Testis (tissue), 3 donors: Measurements from ENCODE around the gene STEEP1. TPM values are rescaled to one million over a fixed set of nuclear protein-coding genes. Genes with fewer than 3 reads are reported as not detected.
"Not testable (repeated sequence)": the region's sequence is repeated elsewhere in the genome, so short reads cannot be mapped to it uniquely, and the experiment has no call there.

ENCODE experiments used
- DNase-seq: peaks from one replicate; pipeline ENCODE4 v3.0.0-alpha.2; 2019
- H3K27ac ChIP-seq, 2 donors: fragments of 200-600 bp; sonication (generic); one replicate each; pipeline ENCODE4 v1.5.1; 2019
- H3K27me3 ChIP-seq: fragments of 200-600 bp; sonication (generic); one replicate; pipeline ENCODE4 v1.5.1; 2019
- H3K36me3 ChIP-seq: fragments of 200-600 bp; sonication (generic); one replicate; pipeline ENCODE4 v1.5.1; 2017; ENCODE audit warnings: low read depth; ENCODE audit errors: missing control alignments
- H3K4me1 ChIP-seq: fragments of 200-600 bp; sonication (generic); one replicate; pipeline ENCODE4 v1.5.1; 2019
- H3K4me3 ChIP-seq, 2 donors: fragments of 200-600 bp; sonication (generic); one replicate each; pipeline ENCODE4 v1.5.1; 2017 to 2019
- H3K9me3 ChIP-seq: fragments of 200-600 bp; sonication (generic); one replicate; pipeline ENCODE4 v1.5.1; 2017
- CTCF ChIP-seq, 3 experiments: fragments of 450-650 bp in 2 of 3; fragments of 200-600 bp in 1 of 3; sonication (generic) in 1 of 3; IDR thresholded peaks; one replicate each; pipeline ENCODE4 v1.5.1; 2016 to 2019; ENCODE audit warnings: antibody characterized with exemption in 3 of 3, mild to moderate bottlenecking in 2 of 3, moderate library complexity in 1 of 3
- POLR2A ChIP-seq: fragments of 450-650 bp; IDR thresholded peaks from one replicate; pipeline ENCODE4 v1.6.1; 2017; ENCODE audit warnings: antibody characterized with exemption, mild to moderate bottlenecking, moderate library complexity
- WGBS, 2 donors: methylation state at CpG; one replicate each; pipeline ENCODE4 v1.1.5; 2018; 5-methylcytosine and 5-hydroxymethylcytosine counted together
- intact Hi-C: fragments of 100-400 bp; cut with DNase I; formaldehyde crosslinking; loops from one replicate; pipeline ENCODE4 v1.15.1; 2023; ENCODE audit warnings: low total_unique reads
- polyA plus RNA-seq: library from polyadenylated mRNA; stranded (reverse); fragments of 350-450 nt; fragmentation: Illumina TruSeq; extraction: RNeasy Lipid Tissue Mini Kit (QIAGEN cat#74804); gene quantifications from one replicate; pipeline ENCODE4 v1.2.3, GENCODE V29; 2014; ENCODE audit warnings: low read depth, low replicate concordance; ENCODE audit not compliant: insufficient read depth
- total RNA-seq, 2 donors: library from RNA; depleted of rRNA; stranded (reverse); fragments of >200 nt; gene quantifications; one replicate each; pipeline ENCODE4 v1.2.3, GENCODE V29; 2016

The STEEP1 gene
- total and polyA plus RNA-seq, 3 donors from 2014 or later = 24.8 to 43.4 (median 41.9) TPM

- TF ChIP-seq CTCF (IDR thresholded peaks at IDR 0.05) = no peak
- no peak for TF ChIP-seq POLR2A
- Histone ChIP-seq H3K4me3 (no peak overlapping the region), H3K4me1 (no peaks in the 10 kb centered on the region), H3K27ac (no peak overlapping the region), H3K9me3 (no peaks in the 10 kb centered on the region), H3K36me3 (no peaks in the 10 kb centered on the region), H3K27me3 (no peaks in the 10 kb centered on the region)
- WGBS, 2 donors = 92 to 94% methylated on average over 6 to 13 of the region's 13 CpGs
- intact Hi-C loops = no loop called here
- no peak for DNase-seq
These were observed 65.0 kb downstream of the STEEP1 start for GRCh38 chrX:119500061-119500800.

- Histone ChIP-seq H3K27ac (no peak overlapping the region), H3K27me3 (no peaks in the 10 kb centered on the region), H3K9me3 (no peaks in the 10 kb centered on the region), H3K36me3 (no peaks in the 10 kb centered on the region), H3K4me1 (no peaks in the 10 kb centered on the region), H3K4me3 (no peak overlapping the region)
- no peak for TF ChIP-seq POLR2A
- no peak for TF ChIP-seq CTCF (IDR thresholded peaks at IDR 0.05)
- intact Hi-C loops = no loop called here
- WGBS, 2 donors = 86 to 89% methylated on average over 1 of the region's 1 CpG
- DNase-seq = no peak
These were observed 68.0 kb downstream of the STEEP1 start for GRCh38 chrX:119497185-119497584.

GRCh38 chrX:119495734-119496726 lies 69.2 kb downstream of the STEEP1 start:
- Histone ChIP-seq H3K9me3 (no peaks in the 10 kb centered on the region), H3K36me3 (no peaks in the 10 kb centered on the region), H3K27ac (no peak overlapping the region), H3K27me3 (no peaks in the 10 kb centered on the region), H3K4me1 (no peaks in the 10 kb centered on the region), H3K4me3 (no peak overlapping the region)
- intact Hi-C loops = no loop called here
- no peak for DNase-seq
- TF ChIP-seq CTCF (IDR thresholded peaks at IDR 0.05) = no peak
- TF ChIP-seq POLR2A = no peak
- WGBS, 2 donors = 79 to 81% methylated on average over 6 to 9 of the region's 10 CpGs

GRCh38 chrX:119493851-119494495 lies 71.2 kb downstream of the STEEP1 start:
- H3K27ac ChIP-seq, intact Hi-C loops, H3K36me3 ChIP-seq, H3K9me3 ChIP-seq, H3K27me3 ChIP-seq, H3K4me1 ChIP-seq, H3K4me3 ChIP-seq, DNase-seq: not testable (repeated sequence)
- WGBS, 2 donors = 86 to 90% methylated on average over 10 of the region's 10 CpGs

- 95% methylated on average over 2 of the region's 2 CpGs; no CpG with 5 or more reads in 1 of the 2 donors for WGBS, 2 donors
- no peak for TF ChIP-seq POLR2A
- TF ChIP-seq CTCF (IDR thresholded peaks at IDR 0.05) = no peak
- no peak overlapping the region for H3K4me3 ChIP-seq
- H3K9me3 ChIP-seq = no peaks in the 10 kb centered on the region
- H3K27me3 ChIP-seq = no peaks in the 10 kb centered on the region
- intact Hi-C loops = no loop called here
- H3K27ac ChIP-seq = no peak overlapping the region
- no peak for DNase-seq
- no peaks in the 10 kb centered on the region for H3K4me1 ChIP-seq
- H3K36me3 ChIP-seq = no peaks in the 10 kb centered on the region
These were observed 72.7 kb downstream of the STEEP1 start for GRCh38 chrX:119492463-119492862.
